Lower leg skin (tissue), 3 donors: ENCODE data around the gene MTERF1.

Experiments used
- CTCF ChIP-seq, 3 donors: fragments of 450-650 bp; IDR thresholded peaks; one replicate each; pipeline ENCODE4 v1.5.1; 2016; ENCODE audit warnings: antibody characterized with exemption in 3 of 3, mild to moderate bottlenecking in 3 of 3, moderate library complexity in 2 of 3
- POLR2A ChIP-seq, 2 donors: fragments of 450-650 bp; IDR thresholded peaks; one replicate each; pipeline ENCODE4 v1.6.1; 2016 to 2017; ENCODE audit warnings: antibody characterized with exemption in 2 of 2, mild to moderate bottlenecking in 1 of 2, moderate library complexity in 1 of 2

- TF ChIP-seq CTCF (IDR thresholded peaks at IDR 0.05), result no peak
- TF ChIP-seq POLR2A (IDR thresholded peaks at IDR 0.05), result no peak
Observed at GRCh38 chr7:91838439-91838838, 42.1 kb downstream of the MTERF1 start.
